ENCODE measurements around the gene MGAT5.

MGAT5 gene

DNA sequence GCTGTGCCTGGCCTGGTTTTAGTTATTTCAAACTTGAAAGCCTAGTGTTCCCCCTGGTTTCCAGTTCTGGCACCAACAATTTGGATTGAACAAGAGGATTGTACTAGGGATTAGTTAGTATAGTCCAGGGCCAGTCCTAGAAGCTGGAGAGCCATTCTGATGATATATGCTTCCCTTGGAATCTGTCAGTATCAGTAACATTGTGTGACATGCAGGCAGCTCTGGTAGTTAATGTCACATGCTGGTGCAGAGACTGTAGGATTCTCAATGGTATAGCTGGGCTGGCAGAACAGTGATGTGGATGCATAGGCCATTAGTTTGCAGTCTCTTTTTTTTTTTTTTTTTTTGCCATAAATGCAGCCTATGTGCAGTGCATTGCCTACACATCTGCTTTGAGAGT lies 3.6 kb downstream of the MGAT5 start:
- no peak for DNase-seq

DNA sequence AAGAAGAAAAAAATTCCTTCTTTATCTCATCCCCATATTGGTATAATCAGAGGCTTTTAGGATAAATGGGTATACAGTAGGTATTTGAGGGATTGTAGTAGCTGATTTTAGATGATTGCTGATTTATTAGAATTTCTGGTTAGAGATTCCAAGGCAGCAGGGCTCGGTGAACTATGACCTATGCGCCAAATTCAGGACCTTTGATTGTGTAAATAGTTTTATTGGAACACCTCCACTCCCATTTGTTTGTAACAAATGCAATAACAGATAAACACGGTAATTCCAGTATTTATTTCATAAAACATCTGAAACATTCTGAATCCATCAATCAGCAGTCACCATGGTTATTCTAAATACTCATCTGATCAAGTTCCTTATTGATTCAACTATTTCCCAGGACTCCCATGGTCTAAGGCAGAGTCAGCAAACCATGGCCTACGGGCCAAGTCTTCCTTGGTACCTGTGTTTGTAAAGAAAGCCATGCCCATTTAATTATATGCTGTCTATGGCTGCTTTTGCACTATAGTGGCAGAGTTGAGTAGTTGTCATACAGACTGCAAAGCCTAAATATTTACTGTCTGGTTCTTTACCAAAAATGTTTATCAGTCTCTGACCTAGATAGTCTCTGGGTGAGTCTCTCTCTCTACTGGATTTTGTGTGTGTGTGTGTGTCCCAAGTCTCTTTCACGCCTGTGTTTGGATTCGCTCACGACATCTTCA lies 4.3 kb downstream of the MGAT5 start:
- no peak for DNase-seq

DNA sequence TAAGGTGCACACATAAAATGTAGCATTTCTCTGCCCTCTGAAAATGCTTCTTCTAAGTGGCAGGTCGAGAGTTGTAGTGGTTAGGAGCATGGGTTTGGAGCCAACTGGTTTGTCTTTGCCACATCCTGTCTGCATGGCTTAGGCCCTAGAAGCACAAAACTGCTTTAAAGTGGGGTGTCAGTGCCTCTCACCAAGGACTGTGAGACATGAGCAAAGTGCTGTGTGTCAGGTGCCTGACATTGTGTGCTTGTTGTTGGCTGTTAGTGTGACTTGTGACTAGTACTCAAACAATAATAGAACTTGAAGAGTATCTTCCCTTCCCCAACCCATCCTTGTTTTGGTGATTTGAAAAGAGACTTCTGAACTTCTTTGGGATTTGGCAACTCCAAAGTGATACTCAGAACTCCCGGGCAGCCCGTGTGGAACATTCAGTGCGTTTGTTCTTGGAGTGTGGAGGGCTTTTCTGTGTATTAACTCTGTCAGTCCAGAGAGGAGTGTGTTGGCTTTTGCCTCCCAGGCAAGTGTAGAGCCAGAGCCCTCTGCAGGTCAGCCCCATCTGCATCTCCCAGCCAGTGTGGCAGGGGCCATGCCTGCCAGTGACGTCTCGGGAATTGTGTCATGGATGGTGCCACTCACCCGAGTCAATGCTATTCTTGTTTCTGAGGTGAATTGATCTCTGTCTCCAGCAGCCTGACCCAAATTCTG lies 5.0 kb downstream of the MGAT5 start:
- DNase-seq: peak; percentile 45

DNA sequence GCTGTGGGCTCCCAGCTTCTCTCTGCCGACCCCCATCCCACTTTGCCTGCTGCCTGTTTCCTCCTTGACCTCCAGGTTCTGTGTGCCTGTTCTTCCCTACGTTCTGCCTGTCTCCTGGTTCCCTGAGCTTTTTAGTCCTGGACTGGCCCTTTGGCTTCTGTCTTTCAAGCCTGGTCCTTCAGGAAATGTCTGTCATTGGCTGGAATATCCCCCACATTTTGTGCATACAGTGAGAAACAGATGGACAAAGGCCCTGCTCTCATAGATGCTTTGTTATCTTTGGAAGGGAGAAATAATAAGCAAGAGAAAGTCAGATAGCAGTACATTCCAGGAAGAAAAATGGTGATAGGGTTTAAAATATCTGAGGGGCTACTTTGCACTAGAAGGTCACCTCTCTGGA lies 5.7 kb downstream of the MGAT5 start:
- DNase-seq: no peak

DNA sequence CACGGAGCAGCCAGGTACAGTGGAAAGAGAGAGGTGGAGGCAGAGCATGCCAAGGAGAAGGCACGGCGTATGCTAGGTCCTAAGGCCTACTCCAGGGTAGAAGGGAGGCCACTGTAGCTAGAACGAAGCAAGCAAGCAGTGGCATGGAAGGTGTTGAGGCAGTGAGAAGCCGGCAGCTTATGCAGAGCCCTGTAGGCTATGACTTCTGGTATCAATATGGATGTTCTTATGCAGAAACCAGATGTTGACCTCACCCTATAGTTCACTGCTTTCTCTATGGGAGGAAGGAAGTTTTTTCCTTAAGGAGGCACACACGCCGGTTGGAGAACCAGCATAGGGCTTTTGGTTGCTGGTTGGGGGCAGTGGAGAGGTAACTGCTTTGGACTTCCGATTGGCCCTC lies 6.1 kb downstream of the MGAT5 start:
- no peak for DNase-seq

DNA sequence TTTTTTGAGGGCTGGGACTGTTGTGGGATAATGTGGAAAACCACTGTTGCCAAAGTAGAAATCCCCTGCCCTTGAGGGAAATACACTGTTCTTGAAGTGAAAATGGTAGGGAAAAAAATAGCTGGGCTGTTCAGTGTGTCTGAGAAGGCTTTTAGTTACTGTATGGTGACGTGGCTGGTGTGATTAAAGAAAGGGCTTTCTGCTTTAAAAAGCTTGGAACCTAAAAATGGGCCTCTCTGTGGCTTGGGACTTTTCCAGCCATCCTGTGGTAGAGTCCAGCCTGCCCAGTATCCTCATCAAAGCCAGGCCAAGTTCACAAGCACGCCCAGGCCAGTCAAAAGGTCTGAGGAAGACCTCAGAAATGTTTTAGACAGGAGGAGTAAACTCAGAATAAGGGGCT lies 6.8 kb downstream of the MGAT5 start:
- DNase-seq: no peak

DNA sequence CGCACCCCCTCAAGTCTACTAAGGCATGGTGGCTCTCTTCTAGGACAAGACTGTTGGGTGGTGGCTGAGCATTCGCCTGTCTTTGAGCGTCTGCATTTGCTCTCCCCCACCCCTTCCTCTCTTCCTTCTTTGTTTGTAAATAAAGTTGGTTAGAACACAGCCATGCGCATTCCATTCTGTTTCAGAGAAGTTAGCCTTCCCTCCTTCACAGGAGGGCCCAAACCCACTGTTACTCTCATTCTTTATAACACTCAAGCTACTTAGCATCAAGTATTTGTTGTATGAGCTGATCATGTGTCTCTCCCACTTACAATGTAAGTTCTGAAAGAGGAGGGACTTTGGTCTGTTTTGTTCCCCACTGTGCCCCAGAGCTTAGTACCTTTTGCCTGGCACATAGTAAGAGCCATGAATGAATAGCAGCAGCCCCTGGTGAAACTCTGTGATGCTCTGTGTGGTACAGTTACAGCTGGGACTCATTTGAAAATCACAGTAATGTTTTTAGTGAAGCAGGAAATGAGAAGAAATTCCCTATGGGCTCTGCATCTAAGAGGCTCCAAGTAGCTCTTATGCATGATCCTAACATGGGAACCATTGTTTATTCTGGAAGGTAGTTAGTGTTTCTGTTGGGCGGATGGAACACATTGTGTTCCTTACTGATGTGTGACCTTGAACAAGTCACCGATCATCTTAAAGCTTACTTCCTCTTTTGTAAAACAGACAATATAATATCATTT lies 7.7 kb downstream of the MGAT5 start:
- no peak for DNase-seq

DNA sequence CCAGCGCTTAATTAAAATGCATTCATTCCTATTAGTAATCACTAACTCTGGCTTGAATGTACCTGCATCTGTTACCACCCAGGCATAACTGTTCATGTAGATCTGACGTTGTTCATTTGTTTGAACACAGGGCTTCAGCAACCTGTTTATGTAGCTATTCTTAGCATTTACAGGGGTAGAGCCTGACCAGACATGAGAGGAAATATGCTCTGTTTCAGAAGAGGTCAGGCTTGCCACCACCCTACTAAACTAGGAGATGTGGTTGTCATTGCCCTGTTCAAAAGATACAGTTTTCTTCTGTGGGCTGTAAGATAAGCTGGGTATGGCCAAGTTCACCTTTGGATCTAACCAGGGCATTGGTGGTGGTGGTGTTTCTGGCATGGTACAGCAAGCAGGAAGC lies 8.8 kb downstream of the MGAT5 start:
- DNase-seq: no peak

DNA sequence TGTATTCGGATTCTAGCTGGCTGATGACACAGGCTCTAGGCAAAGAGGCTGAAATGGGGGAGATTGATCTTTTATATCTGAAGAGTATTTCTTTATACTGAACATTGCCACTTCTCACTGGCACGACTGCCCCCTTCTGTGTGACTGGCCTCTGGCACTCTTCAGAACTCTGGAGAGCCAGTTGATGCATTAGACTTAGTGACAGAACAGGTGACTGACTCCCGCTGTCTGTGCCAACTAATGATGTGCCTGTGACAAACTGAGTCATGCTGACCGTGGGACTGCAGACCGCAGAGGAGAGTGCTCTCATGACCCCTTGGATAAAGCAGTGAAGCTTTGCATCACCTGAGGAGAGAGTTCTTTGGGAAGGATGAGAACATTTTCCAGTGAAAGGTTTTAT lies 14.4 kb downstream of the MGAT5 start:
- DNase-seq: no peak

DNA sequence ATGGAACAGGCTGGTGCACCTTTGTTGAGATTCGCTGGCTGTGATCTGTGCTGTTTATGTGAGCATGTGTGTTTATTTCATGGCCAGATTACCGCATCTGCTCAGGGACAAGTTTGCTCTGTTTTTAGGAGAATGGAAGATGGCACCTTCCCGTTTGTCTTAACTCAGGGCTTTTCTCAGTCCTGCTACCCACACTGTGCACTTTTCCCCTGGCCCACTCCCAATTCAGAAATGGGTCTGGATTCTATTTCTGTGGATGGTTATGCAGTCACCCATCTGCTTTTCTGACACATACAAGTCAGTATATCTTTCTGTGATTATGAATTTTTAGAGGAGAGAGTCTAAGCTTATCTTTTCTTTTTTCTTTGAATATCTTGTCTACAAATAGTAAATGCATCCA lies 15.4 kb downstream of the MGAT5 start:
- no peak for DNase-seq

DNA sequence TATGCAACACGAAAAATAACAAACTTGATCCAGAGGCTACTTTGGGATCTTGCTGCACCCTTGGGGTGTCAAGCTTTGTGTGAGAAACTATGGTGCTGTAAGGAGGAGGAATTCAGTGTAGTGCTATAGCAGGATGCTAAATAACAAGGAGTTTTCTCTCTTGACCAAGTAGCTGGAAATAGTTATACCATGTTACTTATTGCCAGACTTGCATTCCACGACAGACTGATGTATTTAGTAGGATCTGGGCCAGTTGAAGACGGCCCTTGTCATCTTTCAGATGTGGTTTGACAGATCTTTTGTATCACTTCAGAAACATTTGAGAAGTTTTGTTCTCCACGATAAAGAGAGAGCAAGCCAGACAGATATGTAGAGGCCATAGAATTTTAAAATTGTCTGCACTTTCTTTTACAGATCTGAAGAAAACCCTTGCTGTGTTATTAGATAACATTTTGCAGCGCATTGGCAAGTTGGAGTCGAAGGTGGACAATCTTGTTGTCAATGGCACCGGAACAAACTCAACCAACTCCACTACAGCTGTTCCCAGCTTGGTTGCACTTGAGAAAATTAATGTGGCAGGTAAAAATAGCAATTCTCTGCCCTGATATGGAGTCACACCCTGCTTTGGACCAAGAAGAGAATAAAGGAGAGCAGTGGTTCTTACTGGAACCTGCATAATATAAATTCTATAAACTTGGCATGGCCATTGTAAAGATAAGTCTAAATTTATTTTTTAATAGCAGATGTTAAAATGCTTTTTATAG lies 16.3 kb downstream of the MGAT5 start:
- DNase-seq: no peak

DNA sequence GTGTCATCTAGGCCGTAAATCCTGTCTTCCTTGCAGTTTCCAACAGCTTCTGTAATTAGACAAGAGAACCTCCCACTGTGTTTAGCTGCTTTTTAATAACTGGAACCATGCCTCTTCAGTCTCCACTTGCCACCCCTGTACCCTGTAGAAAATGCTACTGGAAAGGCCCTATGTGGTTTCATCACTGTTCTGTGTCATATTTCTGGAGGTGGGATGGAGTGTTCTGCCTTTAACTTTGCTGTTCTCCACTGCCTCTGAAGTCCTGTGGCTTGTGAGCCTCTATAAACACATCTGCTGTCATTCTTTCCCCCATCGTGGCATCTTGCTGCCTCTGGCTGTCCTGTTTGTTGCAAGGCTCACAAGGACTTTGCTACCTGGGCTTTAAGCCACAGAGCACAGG lies 17.9 kb downstream of the MGAT5 start:
- no peak for DNase-seq

DNA sequence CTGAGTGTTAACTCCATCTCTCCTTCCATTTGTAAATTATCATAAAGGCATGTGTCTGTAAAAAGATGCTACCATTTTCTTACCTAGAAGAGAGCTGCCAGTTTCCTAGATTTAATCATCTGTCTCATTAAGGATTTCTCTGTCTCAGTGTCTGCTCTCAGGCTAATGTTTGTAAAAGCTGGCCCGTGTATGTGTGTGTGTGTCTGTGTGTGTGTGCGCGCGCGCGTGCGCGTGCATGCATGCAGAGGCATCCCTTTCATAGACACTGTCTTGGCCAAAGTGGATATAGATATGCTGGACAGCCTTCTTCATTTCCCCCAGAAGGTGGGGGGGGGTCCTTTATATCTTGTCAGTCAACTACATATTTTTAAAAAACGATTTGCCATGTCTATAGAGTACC lies 18.9 kb downstream of the MGAT5 start:
- no peak for DNase-seq

DNA sequence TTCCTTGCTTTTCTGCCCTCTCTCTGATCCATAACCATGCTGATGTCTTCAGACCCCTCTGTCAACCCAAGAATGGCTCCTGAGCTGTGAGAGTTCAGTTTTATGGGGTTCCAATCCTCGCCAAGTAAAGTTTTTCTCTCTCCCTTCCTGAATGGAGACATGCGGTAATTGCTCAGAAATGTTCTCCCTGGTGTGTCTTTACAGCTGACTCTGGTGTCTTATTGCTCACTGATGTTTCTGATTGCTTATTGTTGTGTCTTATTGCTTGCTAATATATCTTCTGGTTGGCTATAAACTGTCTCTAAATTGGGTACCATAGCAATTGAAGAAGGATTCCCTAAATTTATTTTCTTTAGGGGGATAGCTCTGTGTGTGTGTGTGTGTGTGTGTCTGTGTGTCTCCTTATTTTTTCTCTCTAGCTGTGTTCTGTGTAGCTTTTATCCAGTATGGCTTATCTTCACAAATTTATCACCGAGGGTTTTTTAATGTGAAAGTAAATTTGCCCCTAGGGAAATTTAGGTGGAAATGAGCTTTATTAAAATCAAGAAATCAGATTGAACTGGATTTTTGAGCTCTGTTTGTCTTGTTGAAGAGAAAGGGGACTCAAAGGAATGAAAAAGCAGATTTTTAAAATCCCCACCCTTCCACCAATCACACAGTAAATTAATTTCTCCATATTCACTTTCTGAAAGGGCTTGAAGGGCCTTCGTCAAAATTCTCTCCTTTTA lies 19.5 kb downstream of the MGAT5 start:
- DNase-seq: no peak

DNA sequence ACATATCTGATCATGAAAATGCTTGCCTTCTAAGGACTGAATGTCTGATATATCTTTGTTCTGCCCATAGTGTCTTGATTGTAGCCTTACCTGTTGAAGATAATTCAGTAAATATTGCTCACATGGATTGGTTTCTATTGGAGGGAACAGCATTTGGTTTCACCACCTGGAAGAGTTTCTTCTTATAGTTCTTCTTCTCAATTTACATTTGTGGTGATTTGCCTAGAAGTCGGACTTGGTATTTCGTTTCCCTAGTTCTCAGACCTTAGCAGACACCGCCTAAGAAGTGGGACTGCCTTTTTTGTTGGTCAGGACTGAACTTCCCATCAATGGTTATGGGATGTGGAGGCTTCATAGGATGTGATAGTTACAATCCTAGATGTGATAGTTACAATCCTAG lies 20.2 kb downstream of the MGAT5 start:
- DNase-seq: no peak

DNA sequence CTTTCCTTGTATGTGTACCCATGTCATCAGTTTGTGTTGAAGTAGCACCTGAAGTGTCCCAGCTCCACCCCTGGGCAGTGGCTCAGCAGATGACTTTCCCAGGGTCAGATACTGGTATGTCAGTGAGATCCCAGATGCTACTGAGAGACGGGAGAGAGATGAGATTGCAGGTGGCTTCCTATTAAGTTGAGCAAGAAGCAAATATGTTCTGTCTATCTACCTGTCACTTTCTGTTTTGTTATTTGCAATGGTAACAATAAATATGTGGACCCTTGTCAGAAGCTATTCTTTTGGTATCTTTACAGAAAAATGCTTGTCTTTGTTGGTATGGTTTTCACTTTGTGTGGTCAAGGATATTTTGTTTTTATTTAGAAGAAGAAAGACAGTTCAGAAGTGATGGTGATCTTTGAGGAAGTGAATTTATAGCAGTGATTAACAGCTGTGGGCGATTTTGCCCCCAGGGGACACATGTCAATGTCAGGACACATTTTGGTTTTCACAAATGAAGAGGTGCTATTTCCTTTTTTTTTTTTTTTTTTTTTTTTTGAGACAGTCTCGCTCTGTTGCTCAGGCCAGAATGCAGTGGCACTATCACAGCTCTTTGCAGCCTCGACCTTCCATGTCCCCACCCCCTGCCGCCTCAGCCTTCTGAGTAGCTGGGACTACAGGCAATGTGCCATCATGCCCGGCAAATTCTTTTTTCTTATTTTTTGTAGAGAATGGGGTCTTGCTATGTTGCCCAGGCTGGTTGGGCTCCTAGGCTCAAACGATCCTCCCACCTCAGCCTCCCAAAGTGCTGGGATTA lies 21.4 kb downstream of the MGAT5 start:
- no peak for DNase-seq

DNA sequence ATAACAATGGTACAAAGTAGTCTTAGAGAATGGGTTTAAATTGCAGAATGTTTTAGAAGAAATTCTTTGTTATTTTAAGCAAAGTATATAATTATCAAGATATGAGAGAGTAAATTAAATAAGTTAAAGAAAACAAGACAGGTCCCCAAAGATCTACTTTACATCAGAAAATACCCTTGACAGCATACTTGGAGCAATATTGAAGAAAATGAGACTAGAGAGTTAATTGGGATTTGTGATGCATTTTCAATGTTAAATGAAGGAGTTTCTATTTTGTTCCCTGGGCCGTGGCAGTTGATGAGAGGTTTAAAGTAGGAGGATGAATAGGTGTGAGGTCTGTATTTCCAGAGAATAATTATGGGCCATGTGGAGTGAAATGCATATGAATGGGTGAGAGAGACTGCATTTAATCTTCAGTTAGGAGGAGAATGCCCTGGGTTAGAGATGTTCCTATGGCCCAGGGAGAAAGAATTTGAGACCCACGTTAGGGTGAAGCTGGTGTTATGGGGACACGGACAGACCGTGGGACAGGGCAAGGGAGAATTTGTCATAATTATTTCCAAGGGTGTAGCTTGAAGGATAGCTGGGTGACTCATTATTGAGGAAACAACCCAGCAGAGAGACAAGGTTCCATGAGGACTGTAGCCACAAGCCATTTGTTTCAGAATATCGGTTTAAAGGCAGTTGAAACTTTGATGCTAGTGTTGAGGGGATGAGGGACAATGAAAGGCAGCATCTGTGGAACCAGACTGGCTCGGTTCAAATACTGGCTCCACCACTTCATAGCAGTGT lies 22.7 kb downstream of the MGAT5 start:
- DNase-seq: no peak

DNA sequence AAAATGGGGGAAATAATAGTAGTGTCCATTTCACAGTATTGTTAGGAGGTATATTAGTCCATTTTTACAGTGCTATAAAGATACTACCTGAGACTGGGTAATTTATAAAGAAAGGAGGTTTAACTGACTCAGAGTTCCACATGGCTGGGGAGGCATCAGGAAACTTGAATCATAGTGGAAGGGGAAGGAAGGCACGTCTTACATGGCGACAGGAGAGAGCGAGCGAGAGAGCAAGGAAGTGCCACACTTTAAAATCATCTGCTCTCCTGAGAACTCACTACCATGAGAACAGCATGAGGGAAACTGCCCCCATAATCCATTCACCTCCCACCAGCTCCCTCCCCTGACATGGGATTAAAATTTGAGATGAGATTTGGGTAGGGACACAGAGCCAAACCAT lies 23.4 kb downstream of the MGAT5 start:
- no peak for DNase-seq

DNA sequence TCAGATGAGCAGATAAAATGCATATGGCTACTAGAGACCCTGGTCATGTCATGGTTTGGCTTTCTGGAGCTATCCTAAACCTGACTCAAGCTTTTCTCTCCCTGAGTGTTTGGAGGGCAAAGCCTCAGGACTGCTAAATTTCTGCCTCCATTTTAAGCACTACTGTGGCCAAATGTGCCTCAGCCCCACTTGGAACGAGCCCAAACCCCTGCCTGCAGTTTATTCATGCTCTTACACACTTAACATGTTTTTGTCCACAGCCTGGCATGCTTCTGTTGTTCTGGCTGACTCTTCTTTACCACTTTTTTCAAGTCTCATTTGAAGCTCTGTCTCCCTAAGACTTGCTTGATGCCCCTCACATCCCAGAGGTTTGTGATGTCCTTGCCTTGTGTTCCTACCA lies 24.7 kb downstream of the MGAT5 start:
- no peak for DNase-seq

DNA sequence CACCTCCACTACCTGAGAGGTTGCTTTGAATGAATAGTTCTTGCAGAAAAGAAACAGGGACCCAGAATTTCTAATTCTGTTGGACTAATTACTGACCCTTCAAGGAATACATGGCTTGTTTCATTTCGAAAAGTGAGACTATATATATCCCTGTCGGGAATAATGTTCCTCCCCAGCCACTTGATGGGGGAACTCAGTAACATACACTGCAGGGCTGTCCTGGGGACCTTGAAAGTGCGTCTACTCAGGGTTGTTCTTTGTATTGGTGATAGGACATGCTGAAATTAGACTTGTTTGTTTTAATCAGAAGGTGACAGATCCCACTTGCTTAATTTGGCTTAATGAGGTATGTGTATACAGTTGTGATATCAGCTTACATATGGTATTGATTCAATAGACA lies 25.5 kb downstream of the MGAT5 start:
- no peak for DNase-seq

DNA sequence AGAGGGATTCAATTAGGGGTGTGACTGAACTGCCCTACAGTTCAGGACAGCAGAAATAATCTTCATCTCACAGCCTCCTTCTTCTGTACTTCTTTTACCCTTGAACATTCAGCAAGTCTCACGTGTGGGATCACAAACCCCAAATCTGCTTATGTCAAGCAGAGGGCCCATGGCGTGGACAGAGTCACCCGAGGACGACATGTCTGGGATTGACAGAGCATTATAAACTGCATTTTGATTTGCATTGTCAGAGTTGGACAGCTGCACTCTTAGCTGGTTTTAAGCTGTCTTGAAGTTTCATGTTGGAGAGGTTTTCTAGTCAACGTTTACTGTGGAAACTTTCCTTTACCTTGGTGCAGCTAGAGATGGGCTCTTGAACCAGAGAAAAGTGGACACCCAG lies 26.4 kb downstream of the MGAT5 start:
- no peak for DNase-seq

Data from stimulated activated CD4-positive, alpha-beta T cell treated with anti-CD3 and anti-CD28 coated beads, Interleukin-1b, Interleukin-23, amount 100 ng/mL, for 48 hours (primary cell).